ENCODE data around the gene MOB1B.
A peak's percentile ranks its signal among the peaks of the same experiment; 100 is the strongest.
"Not testable (repeated sequence)": the region's sequence is repeated elsewhere in the genome, so short reads cannot be mapped to it uniquely, and the experiment has no call there.

MOB1B gene

GRCh38 chr4:70901984-70902576 is at the start of gene MOB1B:
Gene MOB1B (plus strand): TSS chr4:70902369. CDS start chr4:70902537, 168 bp downstream.
- DNase-seq = peak; percentile 80

- no peak for DNase-seq
Measured at GRCh38 chr4:70855464-70855863, 46.7 kb upstream of the MOB1B start.

GRCh38 chr4:70858454-70858853 is 43.7 kb upstream of the MOB1B start:
- no peak for DNase-seq

- no peak for DNase-seq
Measured at GRCh38 chr4:70859066-70859465, 43.1 kb upstream of the MOB1B start.

GRCh38 chr4:70863099-70863790 is 38.9 kb upstream of the MOB1B start:
- no peak for DNase-seq

- no peak for DNase-seq
Measured at GRCh38 chr4:70868778-70869177, 33.4 kb upstream of the MOB1B start.

GRCh38 chr4:70873216-70873615 is 29.0 kb upstream of the MOB1B start:
- no peak for DNase-seq

GRCh38 chr4:70874268-70875156 is 27.7 kb upstream of the MOB1B start:
- no peak for DNase-seq

GRCh38 chr4:70877556-70877955 is 24.6 kb upstream of the MOB1B start:
- no peak for DNase-seq

- DNase-seq = no peak
Measured at GRCh38 chr4:70880739-70881138, 21.4 kb upstream of the MOB1B start.

- no peak for DNase-seq
Measured at GRCh38 chr4:70885174-70885573, 17.0 kb upstream of the MOB1B start.

- DNase-seq = no peak
Measured at GRCh38 chr4:70892086-70892769, 9.9 kb upstream of the MOB1B start.

- DNase-seq = no peak
Measured at GRCh38 chr4:70893790-70894189, 8.4 kb upstream of the MOB1B start.

- peak; percentile 37 for DNase-seq
Measured at GRCh38 chr4:70895405-70895804, 6.8 kb upstream of the MOB1B start.

GRCh38 chr4:70895811-70896491 is 6.2 kb upstream of the MOB1B start:
- DNase-seq = no peak

- not testable (repeated sequence) for DNase-seq
Measured at GRCh38 chr4:70898581-70898980, 3.6 kb upstream of the MOB1B start.

- no peak for DNase-seq
Measured at GRCh38 chr4:70901607-70901983, 574 bp upstream of the MOB1B start.

GRCh38 chr4:70902577-70903290 is 565 bp downstream of the MOB1B start:
- DNase-seq = no peak

GRCh38 chr4:70903291-70903603 is 1.1 kb downstream of the MOB1B start:
- DNase-seq = no peak

GRCh38 chr4:70908993-70909556 is 6.9 kb downstream of the MOB1B start:
- no peak for DNase-seq

GRCh38 chr4:70914000-70914399 is 11.8 kb downstream of the MOB1B start:
- no peak for DNase-seq

- no peak for DNase-seq
Measured at GRCh38 chr4:70914631-70915030, 12.5 kb downstream of the MOB1B start.
